PC-3 (cell line): ENCODE measurements around the gene MCTP2. TPM values are rescaled to one million over a fixed set of nuclear protein-coding genes. Genes with fewer than 3 reads are reported as not detected.

Source experiments
- ATAC-seq: fragments of 200-7000 bp; cut with Tn5 transposase; 2 replicates; pipeline ENCODE4 v1.9.1; 2020; ENCODE audit warnings: mild to moderate bottlenecking, moderate library complexity
- BruUV-seq: library from RNA; stranded (reverse); fragments of 400-500 nt; replicated peaks from 2 replicates; lab custom pipeline; 2021; lab: Mats Ljungman, UMichigan
- CTCF ChIA-PET: fragments of 300-600 bp; sonication (Branson Sonifier 250); formaldehyde crosslinking; loops from one replicate; lab custom pipeline; 2022; ENCODE audit warnings: antibody characterized with exemption; lab: Charles Lee
- POLR2A ChIA-PET: fragments of 300-600 bp; sonication (Branson Sonifier 250); formaldehyde crosslinking; loops from one replicate; lab custom pipeline; 2022; ENCODE audit warnings: antibody characterized with exemption; ENCODE audit not compliant: unreplicated experiment; lab: Charles Lee
- DNase-seq: peaks from one replicate; pipeline ENCODE4 v3.0.0-alpha.2; 2015
- H2AFZ ChIP-seq: fragments of 300-600 bp; sonication (generic); 2 replicates; pipeline ENCODE4 v1.6.0; 2016; ENCODE audit warnings: antibody characterized with exemption, low read length
- H3F3A ChIP-seq: fragments of 300-600 bp; sonication (generic); one replicate; pipeline ENCODE4 v1.6.0; 2017; ENCODE audit warnings: antibody characterized with exemption, low read length, control low read depth, mild to moderate bottlenecking; ENCODE audit not compliant: unreplicated experiment
- H3K27ac ChIP-seq: fragments of 300-600 bp; sonication (generic); 2 replicates; pipeline ENCODE4 v1.5.1; 2016; ENCODE audit warnings: mild to moderate bottlenecking, low read length
- H3K27me3 ChIP-seq: fragments of 300-600 bp; sonication (generic); 2 replicates; pipeline ENCODE4 v1.6.1; 2016; ENCODE audit warnings: low read length, mixed read lengths
- H3K36me3 ChIP-seq: fragments of 300-600 bp; sonication (generic); 2 replicates; pipeline ENCODE4 v1.6.1; 2016; ENCODE audit warnings: low read depth, mixed run types, low read length, mixed read lengths
- H3K4me1 ChIP-seq: fragments of 300-600 bp; sonication (generic); 2 replicates; pipeline ENCODE4 v1.5.1; 2016; ENCODE audit warnings: low read length; ENCODE audit not compliant: insufficient read depth
- H3K4me2 ChIP-seq: fragments of 300-600 bp; sonication (generic); 2 replicates; pipeline ENCODE4 v1.6.0; 2016; ENCODE audit warnings: low read length
- H3K4me3 ChIP-seq: fragments of 300-600 bp; sonication (generic); 2 replicates; pipeline ENCODE4 v1.5.1; 2016; ENCODE audit warnings: mild to moderate bottlenecking, low read length, mixed read lengths
- H3K79me2 ChIP-seq: fragments of 300-600 bp; sonication (generic); 2 replicates; pipeline ENCODE4 v1.6.1; 2017; ENCODE audit warnings: low read length, mixed read lengths
- H3K9ac ChIP-seq: fragments of 300-600 bp; sonication (generic); 2 replicates; pipeline ENCODE4 v1.6.0; 2016; ENCODE audit warnings: mild to moderate bottlenecking, low read length
- H3K9me2 ChIP-seq: fragments of 300-600 bp; sonication (generic); replicated peaks from 2 replicates; pipeline ENCODE4 v1.6.1; 2016; ENCODE audit warnings: mixed run types, low read length, mixed read lengths
- H3K9me3 ChIP-seq: fragments of 300-600 bp; sonication (generic); 2 replicates; pipeline ENCODE4 v1.6.1; 2016; ENCODE audit warnings: low read length, mixed read lengths
- H4K20me1 ChIP-seq: fragments of 300-600 bp; sonication (generic); 2 replicates; pipeline ENCODE4 v1.6.1; 2016; ENCODE audit warnings: low read length, mixed read lengths
- CTCF ChIP-seq: fragments of 300-600 bp; sonication (generic); conservative IDR thresholded peaks from 2 replicates; pipeline ENCODE4 v1.5.1; 2017; ENCODE audit warnings: antibody characterized with exemption, low read depth, mild to moderate bottlenecking, low read length
- EZH2 ChIP-seq: fragments of 300-600 bp; sonication (generic); IDR thresholded peaks from one replicate; pipeline ENCODE4 v1.6.1; 2017; ENCODE audit warnings: antibody characterized with exemption, mild to moderate bottlenecking, low read length; ENCODE audit not compliant: unreplicated experiment
- EZH2phosphoT487 ChIP-seq: fragments of 300-600 bp; sonication (generic); IDR thresholded peaks from 2 replicates; pipeline ENCODE4 v1.6.1; 2018; ENCODE audit warnings: mild to moderate bottlenecking, antibody characterized with exemption, low read length, borderline replicate concordance
- intact Hi-C: fragments of 100-400 bp; cut with micrococcal nuclease; formaldehyde crosslinking; loops from 2 replicates; pipeline ENCODE4 v1.9.0; 2023
- total RNA-seq: library from RNA; depleted of rRNA; stranded (reverse); fragments of >200 nt; gene quantifications from 2 replicates; pipeline ENCODE4 v1.2.3, GENCODE V29; 2014

MCTP2 gene
- total RNA-seq, 1 experiment from 2014 or later, result 6.2 TPM

GRCh38 chr15:94235646-94236045 lies 4.3 kb downstream of the MCTP2 start:
- no peak overlapping the region for H2AFZ ChIP-seq
- POLR2A ChIA-PET, result no interaction called here
- peaks cover 26% of the 10 kb centered on the region for H3K79me2 ChIP-seq
- TF ChIP-seq EZH2, result no peak
- TF ChIP-seq EZH2phosphoT487, result no peak
- no peak for TF ChIP-seq CTCF
- BruUV-seq, result no TSS peak
- peaks cover 37% of the 10 kb centered on the region for H3K4me1 ChIP-seq
- H3K4me2 ChIP-seq, result no peak overlapping the region
- no peak overlapping the region for H3K27ac ChIP-seq
- no peaks in the 10 kb centered on the region for H3K36me3 ChIP-seq
- ATAC-seq (no peak), DNase-seq (no peak)
- H3K9me3 ChIP-seq, result no peaks in the 10 kb centered on the region
- CTCF ChIA-PET, result no interaction called here
- intact Hi-C loops, result no loop called here
- no peak overlapping the region for H3K4me3 ChIP-seq
- H3K9me2 ChIP-seq, result no peaks in the 10 kb centered on the region
- no peak overlapping the region for H3K9ac ChIP-seq
- no peaks in the 10 kb centered on the region for H3K27me3 ChIP-seq
- H4K20me1 ChIP-seq, result no peaks in the 10 kb centered on the region
- peaks cover 3% of the 10 kb centered on the region for H3F3A ChIP-seq

DNA sequence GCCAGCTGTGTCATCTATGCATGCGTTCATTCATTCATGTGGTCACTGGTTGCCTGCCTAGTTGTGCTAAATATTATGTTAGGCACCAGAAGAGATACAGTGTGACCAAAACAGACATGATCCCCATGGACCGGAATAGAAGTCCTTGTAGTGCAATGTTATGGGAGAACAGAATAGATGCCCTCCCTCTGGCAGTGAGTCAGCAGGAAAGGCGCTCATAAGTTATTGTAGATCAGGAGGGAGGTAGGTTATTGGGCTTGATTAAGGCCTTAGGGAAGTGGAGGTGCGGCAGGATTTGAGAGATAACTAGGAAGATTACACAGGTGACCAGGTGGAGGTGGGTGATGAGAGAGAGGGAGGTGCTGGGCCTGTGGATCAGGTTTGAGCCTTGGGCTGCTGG lies 5.2 kb downstream of the MCTP2 start:
- Histone ChIP-seq H3K27ac (peak overlapping the region; percentile 89), H3K4me2 (peak overlapping the region; percentile 59; the same call in 1 of the 2 replicates), H3K79me2 (peaks cover 30% of the 10 kb centered on the region), H3K36me3 (no peaks in the 10 kb centered on the region), H2AFZ (no peak overlapping the region), H3K4me3 (no peak overlapping the region), H4K20me1 (no peaks in the 10 kb centered on the region), H3K9ac (no peak overlapping the region), H3F3A (peaks cover 3% of the 10 kb centered on the region), H3K9me3 (no peaks in the 10 kb centered on the region), H3K4me1 (peaks cover 37% of the 10 kb centered on the region), H3K9me2 (no peaks in the 10 kb centered on the region), H3K27me3 (no peaks in the 10 kb centered on the region)
- POLR2A ChIA-PET, result no interaction called here
- TF ChIP-seq EZH2phosphoT487, result no peak
- no peak for TF ChIP-seq CTCF
- TF ChIP-seq EZH2, result no peak
- BruUV-seq, result no TSS peak
- peak; percentile 52 for DNase-seq
- CTCF ChIA-PET, result no interaction called here
- ATAC-seq, result no peak
- intact Hi-C loops, result no loop called here

DNA sequence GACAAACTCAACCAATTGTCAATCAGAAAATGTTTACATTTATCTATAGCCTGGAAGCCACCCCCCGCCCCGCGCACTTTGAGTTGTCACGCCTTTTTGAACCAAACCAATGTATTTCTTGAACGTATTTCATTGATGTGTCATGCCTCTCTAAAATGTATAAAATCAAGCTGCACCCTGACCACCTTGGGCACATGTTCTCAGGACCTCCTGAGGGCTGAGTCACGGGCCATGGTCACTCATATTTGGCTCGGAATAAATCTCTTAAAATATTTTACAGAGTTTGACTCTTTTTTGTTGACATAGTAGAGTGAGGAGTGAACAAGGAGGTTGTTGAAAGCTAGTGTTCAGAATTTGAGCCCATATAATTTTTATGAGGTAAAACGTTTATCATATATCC lies 6.5 kb downstream of the MCTP2 start:
- DNase-seq, result peak; percentile 80
- Histone ChIP-seq H3K27me3 (no peaks in the 10 kb centered on the region), H3K27ac (peak overlapping the region; percentile 89), H3K36me3 (no peaks in the 10 kb centered on the region), H3F3A (peaks cover 3% of the 10 kb centered on the region), H3K9me3 (no peaks in the 10 kb centered on the region), H3K4me3 (no peak overlapping the region), H3K4me2 (peak overlapping the region; percentile 59), H3K9ac (no peak overlapping the region), H2AFZ (no peak overlapping the region), H3K9me2 (no peaks in the 10 kb centered on the region), H3K4me1 (peaks cover 37% of the 10 kb centered on the region), H4K20me1 (no peaks in the 10 kb centered on the region), H3K79me2 (peaks cover 22% of the 10 kb centered on the region; the same call in 1 of the 2 replicates)
- TF ChIP-seq EZH2 (no peak), EZH2phosphoT487 (no peak), CTCF (no peak)
- ATAC-seq, result no peak
- BruUV-seq, result no TSS peak
- intact Hi-C loops, result no loop called here
- POLR2A ChIA-PET, result no interaction called here
- CTCF ChIA-PET, result no interaction called here
